Stimulated activated CD8-positive, alpha-beta memory T cell treated with anti-CD3 and anti-CD28 coated beads, Interleukin-15, amount 100 ng/mL, for 48 hours (primary cell): ENCODE data around the gene PRKACA.
"Not testable (repeated sequence)": the region's sequence is repeated elsewhere in the genome, so short reads cannot be mapped to it uniquely, and the experiment has no call there.

ENCODE experiments used
- DNase-seq, 2 donors: peaks; one replicate each; pipeline ENCODE4 v3.0.0-alpha.2; 2020; ENCODE audit warnings: low read depth in 2 of 2

Gene PRKACA

GRCh38 chr19:14147797-14148605 is 30.4 kb upstream of the PRKACA start:
- peak; percentile 32 to 33 for DNase-seq

GRCh38 chr19:14146789-14147216 is 29.2 kb upstream of the PRKACA start:
- DNase-seq, result no peak

- not testable (repeated sequence) for DNase-seq
Measured at GRCh38 chr19:14146169-14146568, 28.6 kb upstream of the PRKACA start.

- no peak for DNase-seq
Measured at GRCh38 chr19:14145381-14145780, 27.8 kb upstream of the PRKACA start.

- no peak for DNase-seq
Measured at GRCh38 chr19:14142262-14143190, 25.0 kb upstream of the PRKACA start.

- no peak for DNase-seq
Measured at GRCh38 chr19:14141041-14141440, 23.5 kb upstream of the PRKACA start.

- DNase-seq, result no peak
Measured at GRCh38 chr19:14139944-14140343, 22.4 kb upstream of the PRKACA start.

GRCh38 chr19:14138576-14139265 is 21.2 kb upstream of the PRKACA start:
- DNase-seq, result no peak

- peak; percentile 97 to 98 for DNase-seq
Measured at GRCh38 chr19:14136509-14137281, 19.1 kb upstream of the PRKACA start, which contains the start of gene ASF1B. Gene ASF1B (minus strand): TSS chr19:14136589. CDS start chr19:14136456, 133 bp downstream.

GRCh38 chr19:14135985-14136508 is 18.5 kb upstream of the PRKACA start:
- no peak for DNase-seq

GRCh38 chr19:14135355-14135754 is 17.8 kb upstream of the PRKACA start:
- no peak for DNase-seq

GRCh38 chr19:14127929-14128509 is 10.5 kb upstream of the PRKACA start:
- no peak for DNase-seq

GRCh38 chr19:14127176-14127575 is 9.6 kb upstream of the PRKACA start:
- DNase-seq, result no peak

GRCh38 chr19:14122924-14123323 is 5.4 kb upstream of the PRKACA start:
- no peak for DNase-seq

GRCh38 chr19:14120497-14120780 is 2.9 kb upstream of the PRKACA start:
- DNase-seq, result no peak

GRCh38 chr19:14119644-14120496 is 2.3 kb upstream of the PRKACA start:
- no peak for DNase-seq

GRCh38 chr19:14119146-14119545 is 1.6 kb upstream of the PRKACA start:
- no peak for DNase-seq

- DNase-seq, result peak in 1 of 2 donors; percentile 4
Measured at GRCh38 chr19:14118165-14119051, 846 bp upstream of the PRKACA start.
